HG02610 (cell line): ENCODE measurements around the gene KRT13.
"Not testable (repeated sequence)": the region's sequence is repeated elsewhere in the genome, so short reads cannot be mapped to it uniquely, and the experiment has no call there.

Experiments
- ATAC-seq: cut with Tn5 transposase; IDR thresholded peaks from one replicate; pipeline ENCODE4 v1.9.1; 2021; ENCODE audit warnings: mild to moderate bottlenecking, moderate library complexity; ENCODE audit not compliant: unreplicated experiment

KRT13 gene

DNA sequence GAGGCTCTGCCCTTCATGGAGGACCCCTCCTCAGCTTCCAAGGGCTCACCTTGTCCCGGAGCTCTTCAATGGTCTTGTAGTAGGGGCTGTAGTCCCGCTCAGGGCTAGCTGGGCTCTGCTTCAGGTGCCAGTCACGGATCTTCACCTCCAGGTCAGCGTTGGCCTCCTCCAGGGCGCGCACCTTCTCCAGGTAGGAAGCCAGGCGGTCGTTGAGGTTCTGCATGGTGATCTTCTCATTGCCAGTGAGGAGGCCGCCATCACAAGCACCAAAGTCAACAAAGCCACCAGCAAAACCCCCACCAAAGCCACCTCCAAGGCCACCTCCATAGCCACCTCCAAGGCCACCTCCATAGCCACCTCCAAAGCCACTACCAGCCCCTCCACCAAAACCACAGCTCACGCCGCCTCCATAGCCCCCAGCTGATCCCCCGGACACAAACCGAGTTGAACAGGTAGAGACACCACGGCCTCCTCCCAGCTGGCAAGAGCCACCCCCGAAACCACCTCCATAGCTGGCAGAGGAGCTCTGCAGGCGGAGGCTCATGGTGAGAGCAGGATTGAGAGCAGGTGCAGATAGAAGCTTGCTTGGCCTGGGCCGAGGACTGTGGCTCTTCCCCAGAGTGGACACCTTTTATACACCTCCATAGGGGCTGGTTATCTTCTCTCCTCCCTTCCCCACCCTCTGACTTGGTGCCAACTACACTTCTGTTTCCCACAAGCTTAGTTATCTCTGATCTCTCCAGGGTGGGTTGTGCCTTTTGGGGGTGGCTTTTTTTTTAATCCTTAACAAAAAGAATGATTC is at the start of gene KRT13:
TSS of gene KRT13 (minus strand) at position 606 of the 802 bp plus-strand sequence. CDS start at position 544, 62 bp downstream.
- no peak for ATAC-seq

DNA sequence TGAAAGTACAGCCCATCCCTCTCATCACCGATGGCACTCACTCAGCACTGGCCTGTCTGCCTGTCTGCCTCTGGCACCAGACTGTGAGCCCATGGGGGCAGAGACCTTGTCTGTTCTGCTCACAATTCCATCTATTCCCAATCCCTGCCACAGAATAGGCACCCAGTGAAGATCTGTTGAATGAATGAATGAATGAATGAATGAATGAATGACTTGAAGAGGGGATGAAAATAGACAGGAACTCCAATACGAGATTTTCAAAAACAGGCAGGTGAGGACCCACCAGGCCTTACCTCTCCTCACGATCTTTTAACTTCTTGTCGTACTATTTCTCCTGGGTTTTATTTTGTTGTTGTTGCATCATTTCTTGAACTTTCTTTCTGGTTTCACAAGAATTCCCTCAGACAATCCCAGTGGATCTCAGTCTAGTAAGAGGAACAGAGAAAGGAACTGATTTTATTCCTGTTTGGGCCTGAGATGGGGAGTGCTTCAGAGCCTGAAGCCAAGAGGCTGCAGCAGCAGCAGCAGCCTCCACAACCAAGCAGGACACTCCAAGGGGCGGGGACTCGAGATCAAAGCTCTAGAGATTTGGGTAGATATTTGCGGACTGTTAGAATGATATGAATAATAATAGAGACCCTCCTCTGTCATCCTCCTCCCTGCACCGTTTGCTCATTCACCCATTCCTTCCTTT is 48.7 kb upstream of the KRT13 start:
- ATAC-seq, result no peak

DNA sequence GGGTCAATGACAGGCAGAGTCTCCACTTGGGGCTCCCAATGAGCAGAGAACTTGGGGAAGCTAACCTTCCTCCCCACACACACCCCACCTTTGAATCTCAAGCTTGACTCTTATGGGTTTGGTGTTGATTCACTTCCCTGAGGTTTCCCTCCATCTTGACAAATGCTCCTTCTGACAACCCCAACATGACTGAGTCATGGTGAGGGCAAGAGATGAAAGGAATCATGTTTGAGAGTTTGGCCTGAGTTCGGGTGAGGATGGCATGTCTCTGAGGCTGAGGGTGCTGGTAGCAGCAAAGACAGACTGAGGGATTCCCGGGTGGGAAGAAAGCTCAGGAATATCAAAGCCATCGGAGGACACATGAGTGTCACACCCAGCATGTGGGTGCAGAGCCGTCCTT is 47.8 kb upstream of the KRT13 start:
- no peak for ATAC-seq

DNA sequence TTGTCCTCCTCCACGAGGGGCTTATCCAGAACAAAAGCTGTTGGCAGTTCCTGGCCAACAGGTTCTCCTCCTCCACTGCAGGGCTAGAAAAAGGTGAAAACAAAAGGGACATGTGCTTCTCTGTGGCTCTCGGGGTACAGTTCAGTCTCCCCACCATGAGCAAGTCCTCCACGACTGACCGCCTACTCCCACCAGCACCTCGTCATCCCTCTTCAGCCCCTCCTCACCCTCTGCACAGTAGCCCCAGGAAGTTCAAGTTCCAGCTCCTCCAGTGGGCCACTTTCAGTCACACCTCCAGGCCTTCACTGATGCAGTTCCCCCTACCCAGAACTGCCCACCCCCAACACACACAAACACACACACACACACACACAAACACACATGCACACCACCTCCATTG is 47.0 kb upstream of the KRT13 start:
- no peak for ATAC-seq

DNA sequence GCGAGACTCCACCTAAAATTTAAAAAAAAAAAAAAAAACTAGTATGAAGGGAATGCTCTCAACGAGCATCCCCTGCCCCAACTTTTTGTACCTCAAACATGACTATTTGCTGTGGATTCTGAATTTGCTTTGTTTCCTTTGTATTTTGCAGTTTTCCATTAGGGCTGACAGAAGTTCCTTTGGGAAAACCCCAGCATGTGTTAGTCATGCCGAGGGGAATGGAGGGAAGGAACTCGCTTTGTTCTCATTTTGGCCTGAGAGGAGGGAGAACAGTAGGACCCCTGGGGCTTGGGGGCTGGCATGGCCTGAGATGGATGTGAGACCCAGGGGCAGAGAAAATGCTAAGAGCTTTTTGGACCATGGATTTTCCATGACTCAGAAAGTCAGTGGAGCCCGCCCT is 46.0 kb upstream of the KRT13 start:
- ATAC-seq, result no peak

DNA sequence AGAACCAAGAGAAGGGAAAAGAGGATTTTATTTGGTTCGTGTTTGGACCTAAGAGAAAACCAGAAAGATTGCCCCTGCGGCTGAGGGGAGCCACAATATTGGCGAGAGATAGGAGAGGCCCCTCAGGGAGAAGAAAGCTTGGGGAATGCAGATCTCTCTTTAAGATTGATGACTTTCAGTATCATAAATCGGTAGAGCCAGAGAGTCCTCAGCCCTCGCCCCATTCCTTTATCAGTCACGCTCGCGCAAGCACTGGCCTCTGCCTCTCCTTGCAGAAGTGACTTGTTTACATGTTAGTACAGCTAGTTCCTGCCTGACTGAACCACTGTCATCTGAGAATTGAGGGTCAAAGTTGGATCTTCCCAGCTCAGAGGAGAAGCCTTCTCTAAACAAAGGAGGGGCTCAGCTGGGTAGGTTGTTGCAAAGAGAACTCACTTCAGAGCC is 44.2 kb upstream of the KRT13 start:
- no peak for ATAC-seq

DNA sequence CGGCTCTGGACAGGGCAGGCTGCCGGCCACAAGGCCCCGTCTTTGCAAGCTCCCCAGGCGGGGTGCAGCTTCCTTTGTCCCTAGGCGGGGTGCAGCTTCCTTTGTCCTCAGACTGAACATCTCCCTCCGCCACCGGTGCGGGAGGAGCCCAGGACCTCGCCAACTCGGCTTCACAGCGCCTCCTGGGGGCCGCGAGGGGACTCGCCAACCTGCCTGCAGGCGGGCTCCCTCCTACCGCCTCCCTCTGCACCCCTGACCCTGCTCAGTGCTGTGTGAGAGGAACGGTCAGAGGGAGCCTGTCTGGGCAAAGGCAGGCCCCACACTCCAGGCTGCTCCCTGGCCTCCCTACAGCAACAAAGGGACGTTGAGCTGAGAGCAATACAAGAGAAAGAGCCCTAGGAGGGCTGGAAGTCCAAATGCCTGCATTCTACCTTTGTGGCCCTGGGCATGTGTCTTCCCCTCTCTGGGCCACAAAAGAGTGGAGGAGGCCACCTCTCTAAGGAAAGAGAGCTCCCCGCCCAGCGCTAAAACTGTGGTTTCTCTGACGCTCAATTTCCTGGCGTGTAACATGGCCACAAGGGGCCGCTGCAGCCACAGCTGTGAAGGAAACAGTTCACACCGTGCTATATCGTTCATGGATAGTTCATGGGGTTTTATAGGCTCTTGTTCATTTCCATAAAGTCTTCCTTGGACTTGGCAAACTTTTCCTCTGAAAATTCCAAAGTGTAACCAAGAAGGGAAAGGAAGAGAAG is 43.6 kb upstream of the KRT13 start:
- ATAC-seq, result no peak

DNA sequence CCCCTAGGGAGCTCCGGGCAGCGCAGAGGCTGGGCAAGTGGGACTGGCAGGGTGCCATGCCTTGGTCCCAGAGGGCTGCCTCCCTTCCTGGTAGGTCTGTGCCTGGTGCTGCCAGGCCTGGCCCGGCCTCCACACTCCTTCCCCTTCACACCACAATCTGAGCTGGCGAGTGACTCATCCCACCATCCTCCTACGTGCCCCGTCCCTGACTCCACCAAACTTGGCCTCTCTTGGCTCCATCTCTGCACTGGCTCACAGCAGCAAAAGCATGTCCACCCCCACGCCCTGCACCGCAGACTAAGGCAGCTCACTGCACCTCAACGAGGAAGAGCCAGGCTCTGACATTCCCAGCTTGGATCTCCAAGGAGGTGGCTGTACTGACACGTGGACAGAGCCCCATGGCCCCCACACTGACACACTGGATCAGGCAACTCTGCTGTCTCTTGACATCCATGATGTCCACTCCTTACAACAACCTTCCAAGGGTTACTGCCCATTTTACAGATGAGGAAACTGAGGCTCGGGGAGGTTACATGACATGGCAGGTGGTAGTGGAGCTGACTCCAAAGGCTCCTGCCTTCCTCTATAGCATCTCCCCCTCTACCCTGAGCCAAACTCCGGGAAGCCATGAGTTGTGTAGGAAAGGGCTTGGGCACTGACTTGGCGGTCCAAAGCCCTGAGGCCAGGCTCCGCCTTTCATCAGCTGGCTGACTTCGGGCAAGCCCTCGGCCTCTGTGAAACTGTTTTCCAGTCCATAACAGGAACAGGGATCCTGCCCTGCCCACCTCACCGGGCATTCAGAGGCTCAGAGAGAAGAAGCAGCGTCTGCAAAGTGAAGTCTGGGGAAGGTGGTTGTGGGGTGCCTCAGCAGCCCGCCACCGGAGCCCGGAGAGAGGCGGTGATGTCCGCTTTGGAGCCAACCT is 42.8 kb upstream of the KRT13 start:
- ATAC-seq, result no peak

DNA sequence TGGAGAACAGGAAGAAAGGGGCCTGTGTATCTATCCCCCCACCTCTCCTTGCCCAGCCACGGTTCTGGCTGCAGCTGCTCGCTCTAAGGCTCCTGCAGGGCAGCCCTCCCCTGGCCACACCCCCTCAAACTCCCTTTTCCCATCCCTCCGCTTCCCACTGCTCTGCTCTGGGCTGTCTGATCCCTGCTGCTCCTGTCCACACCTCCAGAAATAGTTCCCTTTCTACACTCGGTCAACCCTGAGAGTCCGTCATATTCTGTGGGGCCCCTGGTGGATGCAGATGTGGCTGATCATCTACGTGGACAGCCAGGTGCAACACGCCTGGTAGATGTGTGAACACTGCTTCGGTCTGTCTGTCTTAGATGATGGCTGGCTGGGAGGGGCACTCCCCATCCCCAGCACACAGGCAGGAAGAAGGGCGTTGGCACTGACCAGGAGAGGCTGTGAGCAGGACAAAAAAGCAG is 42.0 kb upstream of the KRT13 start:
- ATAC-seq, result no peak

DNA sequence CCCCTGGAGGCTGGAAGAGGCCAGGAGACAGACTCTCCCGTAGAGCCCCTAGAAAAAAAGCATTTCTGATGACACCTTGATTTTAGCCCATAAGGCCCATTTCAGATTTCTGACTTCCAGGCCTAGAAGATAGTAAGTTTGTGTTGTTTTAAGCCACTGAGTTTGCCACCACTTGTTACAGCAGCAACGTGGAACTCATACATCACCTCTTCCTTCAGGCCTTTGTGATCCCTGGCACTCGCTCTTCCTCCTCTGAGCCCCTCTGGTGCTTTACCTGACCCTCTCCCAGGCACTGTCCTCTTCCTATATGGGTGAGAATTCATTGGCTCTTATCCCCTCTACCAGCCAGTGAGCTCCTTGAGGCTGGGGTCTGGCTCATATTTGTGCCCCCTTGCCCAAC is 41.4 kb upstream of the KRT13 start:
- ATAC-seq, result no peak

DNA sequence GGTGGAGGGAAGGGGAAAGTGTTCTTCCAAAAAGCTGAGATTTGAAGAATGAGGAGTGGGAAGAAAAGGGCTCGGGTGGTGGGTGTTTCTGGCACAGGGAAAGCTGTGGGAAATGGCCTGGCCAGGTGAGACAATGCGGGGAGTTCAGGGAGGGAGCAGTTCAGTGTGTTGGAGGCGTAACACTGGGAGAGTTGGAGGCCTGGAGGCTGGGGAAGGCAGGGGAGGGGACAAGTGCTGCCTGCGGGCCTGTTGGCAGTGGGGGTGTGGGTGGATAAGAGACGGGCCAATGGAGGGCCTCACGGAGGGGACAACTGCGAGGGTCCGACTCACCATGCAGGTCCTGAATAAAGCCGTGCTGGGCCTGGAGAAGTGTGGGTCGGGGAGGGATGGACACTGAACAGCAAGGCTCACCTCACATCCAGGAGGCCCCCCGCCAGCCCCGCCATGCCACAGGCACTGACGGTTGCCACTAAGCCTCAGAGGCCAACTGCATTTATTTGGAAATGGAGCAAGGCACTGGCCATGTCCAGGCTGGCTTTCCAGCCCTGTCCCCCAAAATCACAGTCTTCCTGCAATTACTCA is 40.5 kb upstream of the KRT13 start:
- ATAC-seq, result no peak

DNA sequence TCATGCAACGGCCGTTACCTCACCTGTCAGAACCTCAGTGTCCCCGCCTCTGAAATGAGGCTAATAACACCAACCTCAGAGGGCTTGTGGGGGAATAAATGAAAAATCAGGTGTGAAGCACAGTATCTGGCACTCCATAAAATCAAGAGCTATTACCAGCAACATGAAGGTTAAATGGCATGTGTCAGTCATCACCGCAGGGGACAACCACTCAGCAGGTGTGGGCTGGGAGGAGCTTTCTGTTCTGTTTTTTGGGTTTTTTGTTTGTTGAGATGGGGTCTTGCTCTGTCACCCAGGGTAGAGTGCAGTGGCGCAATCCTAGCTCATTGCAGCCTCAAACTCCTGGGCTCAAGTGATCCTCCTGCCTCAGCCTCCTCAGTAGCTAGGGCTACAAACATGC is 39.5 kb upstream of the KRT13 start:
- ATAC-seq, result no peak

DNA sequence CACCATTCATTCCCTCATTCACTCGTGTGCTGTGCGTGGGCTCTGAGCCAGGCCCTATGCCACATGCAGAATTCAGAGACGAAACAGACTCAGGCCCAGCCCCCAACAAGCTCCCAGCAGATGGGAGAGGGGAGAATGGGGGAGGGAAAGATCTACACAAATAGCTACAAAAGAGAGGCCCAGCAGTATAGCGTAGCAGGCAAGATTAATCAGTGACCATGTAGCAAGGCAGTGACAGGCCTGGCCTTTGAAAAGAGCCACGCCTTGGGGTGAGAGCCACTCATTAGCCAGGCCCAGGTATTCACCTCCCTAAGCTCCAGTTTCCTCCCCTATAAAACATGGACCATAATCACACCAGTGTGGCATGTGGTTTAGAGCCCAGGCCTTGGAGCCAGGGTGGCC is 39.1 kb upstream of the KRT13 start:
- ATAC-seq, result no peak

DNA sequence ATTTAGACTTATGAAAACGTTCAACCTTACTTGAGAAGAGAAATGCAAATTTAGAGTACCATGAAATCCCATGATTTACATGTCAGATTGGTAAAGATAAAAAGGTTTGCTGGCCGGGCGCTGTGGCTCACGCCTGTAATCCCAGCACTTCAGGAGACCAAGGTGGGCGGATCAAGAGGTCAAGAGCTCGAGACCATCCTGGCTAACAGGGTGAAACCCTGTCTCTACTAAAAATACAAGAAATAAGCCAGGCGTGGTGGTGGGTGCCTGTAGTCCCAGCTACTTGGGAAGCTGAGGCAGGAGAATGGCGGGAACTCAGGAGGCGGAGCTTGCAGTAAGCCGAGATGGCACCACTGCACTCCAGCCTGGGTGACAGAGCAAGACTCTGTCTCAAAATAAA is 37.4 kb upstream of the KRT13 start:
- ATAC-seq, result not testable (repeated sequence)

DNA sequence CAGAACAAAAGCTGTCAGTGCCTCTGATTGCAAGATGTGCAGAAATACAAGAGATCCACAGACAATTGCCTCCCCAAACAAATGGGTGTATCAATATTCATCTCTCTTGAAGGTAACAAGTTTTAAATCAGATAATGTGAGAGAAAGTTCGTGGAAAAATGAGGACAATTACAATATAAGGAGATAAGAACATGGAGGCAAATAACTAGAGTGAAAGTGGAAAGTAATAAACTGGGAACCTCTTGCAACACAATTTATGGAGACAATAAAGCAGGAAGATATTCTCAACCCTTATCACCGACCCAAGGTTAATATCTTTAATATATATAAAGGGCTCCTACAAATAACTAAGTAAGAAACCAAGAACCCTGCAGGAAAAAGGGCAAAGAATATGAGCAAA is 36.9 kb upstream of the KRT13 start:
- no peak for ATAC-seq

DNA sequence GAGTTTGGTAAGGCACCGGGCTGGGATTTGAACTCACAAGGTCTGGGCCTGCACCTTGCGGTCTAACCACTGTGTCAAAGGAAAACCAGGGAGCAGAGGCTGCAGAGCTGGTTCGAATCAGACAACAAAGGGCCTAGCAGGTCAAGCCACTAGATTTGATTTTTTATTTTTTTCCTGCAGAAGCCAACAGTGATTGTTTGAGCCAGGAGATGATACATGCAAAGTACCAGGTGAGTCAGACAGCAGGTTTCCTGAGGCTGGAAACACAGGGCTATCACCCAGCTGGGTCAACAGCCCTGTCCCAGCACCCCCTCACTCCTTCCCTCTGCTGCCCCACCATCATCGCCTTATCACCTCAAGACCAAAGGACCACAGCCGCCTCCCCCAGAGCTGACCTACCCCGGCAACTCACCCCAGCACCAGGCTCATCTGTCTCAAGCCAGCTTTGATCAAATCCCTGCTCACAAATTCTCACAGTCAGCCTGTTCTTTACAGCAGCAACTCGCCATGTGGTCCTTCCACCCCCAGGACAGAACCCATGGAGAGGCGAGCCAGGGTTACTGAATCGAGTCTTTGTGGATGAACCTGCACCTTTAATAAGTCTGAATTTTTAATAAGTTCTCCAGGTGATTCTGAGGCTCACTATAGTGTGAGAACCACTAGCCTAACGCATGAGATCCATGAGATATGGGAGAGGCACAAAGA is 35.7 kb upstream of the KRT13 start:
- no peak for ATAC-seq

DNA sequence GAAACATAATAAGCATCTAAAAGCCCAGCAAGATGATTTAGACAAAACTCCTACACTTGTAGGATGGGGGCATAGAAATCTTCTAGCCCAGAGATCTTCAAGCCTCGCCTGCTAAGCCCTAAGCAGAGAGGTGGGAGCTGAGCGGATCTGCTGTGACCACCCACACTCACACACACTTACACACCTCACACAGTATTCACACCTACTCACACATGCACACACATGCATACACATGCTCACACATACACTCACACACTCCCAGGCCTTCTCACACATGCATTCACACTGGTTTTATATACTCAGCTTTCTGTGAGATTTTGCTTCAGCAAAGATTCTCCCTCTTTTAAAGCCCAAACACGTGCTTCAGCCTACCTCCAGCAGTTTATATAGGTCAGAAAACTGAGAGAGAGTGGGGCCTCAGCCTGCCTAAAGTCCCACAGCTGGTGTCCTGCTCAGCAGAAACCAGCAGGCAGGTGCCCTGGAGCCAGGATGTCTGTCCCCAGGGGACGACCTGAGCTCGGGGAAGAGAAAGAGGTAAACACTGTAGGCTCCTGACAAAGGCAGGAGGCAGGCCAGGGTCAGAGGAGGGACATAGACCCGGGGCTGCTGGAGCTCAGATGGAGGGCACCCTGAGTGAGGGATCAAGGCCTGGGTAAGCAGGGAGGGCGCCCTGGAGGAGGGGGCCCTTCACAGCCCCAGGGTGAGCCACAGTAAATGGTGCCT is 34.7 kb upstream of the KRT13 start:
- ATAC-seq, result no peak

DNA sequence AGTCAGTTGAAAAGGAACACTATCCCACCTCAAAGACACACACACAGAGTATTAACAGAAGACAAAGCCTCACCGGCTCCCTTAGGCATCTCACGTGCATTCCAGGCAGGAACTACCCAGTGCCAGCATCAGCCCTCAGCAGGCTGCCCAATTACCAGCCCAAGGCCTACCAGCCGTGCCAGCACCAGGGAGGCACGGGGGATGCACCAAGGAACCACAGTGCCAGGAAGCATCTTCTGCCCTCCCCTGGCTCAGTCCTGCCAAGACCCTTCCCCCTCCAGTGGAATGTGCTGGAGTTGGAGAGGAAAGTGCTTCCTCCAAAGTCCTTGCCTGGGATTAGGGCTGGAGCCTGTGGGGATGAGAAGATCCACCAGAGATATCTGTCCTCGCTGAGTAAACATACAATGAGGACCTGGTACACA is 33.7 kb upstream of the KRT13 start:
- ATAC-seq, result no peak

DNA sequence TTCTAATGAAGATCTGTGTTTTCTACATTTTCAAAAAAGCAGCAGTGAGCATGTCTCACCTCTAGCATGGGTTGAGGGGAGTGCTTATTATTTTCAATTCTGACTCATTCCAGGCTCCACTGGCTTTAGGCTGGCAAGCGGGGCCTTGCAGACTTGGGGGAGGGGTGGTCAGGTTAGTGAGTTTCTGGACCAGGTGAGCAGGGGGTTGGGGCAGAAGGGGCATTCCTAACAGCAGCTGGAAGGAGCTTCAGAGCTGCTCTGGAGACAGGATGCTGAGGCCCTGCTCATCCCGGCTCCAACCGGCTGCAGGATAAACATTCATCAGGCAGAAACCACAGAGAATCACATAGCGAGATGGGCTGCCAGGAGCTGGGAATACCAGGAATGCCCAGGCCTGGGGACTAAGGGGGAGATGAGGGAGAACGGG is 33.2 kb upstream of the KRT13 start:
- no peak for ATAC-seq
